Liver (tissue), 3 donors: ENCODE data around the gene NR2C2AP.

Source experiments
- CTCF ChIP-seq: fragments of 150-350 bp; IDR thresholded peaks from 2 replicates; pipeline ENCODE4 v1.5.1; 2017; ENCODE audit warnings: improper control_type of control experiment, low read depth, low read length; ENCODE audit not compliant: missing input control
- EGR1 ChIP-seq, 2 donors: IDR thresholded peaks; 2 replicates each; pipeline ENCODE4 v1.6.1; 2016 to 2018; ENCODE audit warnings: antibody characterized with exemption in 2 of 2, low read depth in 2 of 2
- MAX ChIP-seq: IDR thresholded peaks from 2 replicates; pipeline ENCODE4 v1.6.1; 2016; ENCODE audit warnings: antibody characterized with exemption
- RAD21 ChIP-seq, 2 donors: IDR thresholded peaks; 2 replicates each; pipeline ENCODE4 v1.6.1; 2016; ENCODE audit warnings: antibody characterized with exemption in 2 of 2, mild to moderate bottlenecking in 2 of 2
- donor health status: healthy.
- donor health status: healthy.

- TF ChIP-seq CTCF: no peak
- TF ChIP-seq RAD21 (IDR thresholded peaks at IDR 0.05): no peak
- no peak for TF ChIP-seq MAX
- TF ChIP-seq EGR1 (IDR thresholded peaks at IDR 0.05; ENCODE audit: low read depth in 2 of 2): no peak
These were observed 21.7 kb downstream of the NR2C2AP start for GRCh38 chr19:19181488-19181998.
